ENCODE data around the gene CATSPERZ. TPM values are rescaled to one million over a fixed set of nuclear protein-coding genes. Genes with fewer than 3 reads are reported as not detected.
A peak's percentile ranks its signal among the peaks of the same experiment; 100 is the strongest.

Gene CATSPERZ
- total and polyA plus RNA-seq, 9 of the 15 experiments (the other 6 are each of a cell fraction or from before 2014, with no cell fraction given), result 0.86 to 8.5 (median 3.5) TPM

DNA sequence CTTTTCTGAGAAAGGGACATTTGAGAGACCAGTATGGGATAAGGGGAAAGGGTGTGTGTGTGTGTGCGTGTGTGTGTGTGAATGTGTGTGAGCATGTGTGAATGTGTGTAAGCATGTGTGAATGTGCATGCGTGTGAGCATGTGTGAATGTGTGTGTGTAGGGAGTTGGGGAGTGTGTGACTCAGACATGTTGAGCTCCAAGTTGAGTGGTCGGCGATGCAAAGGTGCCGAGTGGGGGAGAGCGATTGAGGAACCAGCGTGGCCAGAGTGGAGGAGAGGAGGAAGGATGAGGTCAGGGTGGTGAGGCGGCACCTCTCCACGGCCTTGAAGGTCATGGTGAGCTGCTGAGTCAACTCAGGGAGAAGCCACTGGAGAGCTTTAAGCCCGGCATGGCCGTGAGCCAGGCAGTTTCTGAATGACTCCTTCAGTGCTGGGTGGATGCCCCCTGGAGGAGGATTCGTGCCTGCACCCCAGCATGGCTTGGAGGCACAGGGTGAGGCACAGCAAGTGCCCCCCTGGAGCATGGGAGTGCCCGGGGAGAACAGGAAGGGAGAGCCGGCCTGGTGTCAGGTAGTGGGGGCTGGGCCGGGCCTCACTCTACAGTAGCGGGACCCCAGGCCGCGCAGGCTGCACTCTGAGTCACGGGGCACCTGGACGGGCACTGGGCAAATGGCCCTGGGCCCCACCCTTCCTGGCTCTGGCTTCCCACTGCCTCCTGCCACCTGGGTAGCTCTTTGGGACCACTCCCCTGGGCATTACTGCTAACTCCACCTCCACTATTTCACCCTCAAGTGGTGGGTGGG lies 31.6 kb downstream of the CATSPERZ start (continued):
- no peak for TF ChIP-seq ETS2 (tag; IDR thresholded peaks at IDR 0.05; ENCODE audit: borderline replicate concordance, poor library complexity, severe bottlenecking)
- TF ChIP-seq KAT8 (IDR thresholded peaks at IDR 0.05; ENCODE audit: low read depth), result no peak
- TF ChIP-seq PHB (CRISPR knock-in tag; IDR thresholded peaks at IDR 0.05), result no peak
- TF ChIP-seq IFI16 (CRISPR knock-in tag; IDR thresholded peaks at IDR 0.05), result no peak
- no peak for TF ChIP-seq ZNF436 (CRISPR knock-in tag; IDR thresholded peaks at IDR 0.05)
- peak; percentile 59; the same call in 1 of the 2 replicates for TF ChIP-seq ZBTB5 (IDR thresholded peaks at IDR 0.05)
- TF ChIP-seq MCM2 (IDR thresholded peaks at IDR 0.05; ENCODE audit: low read depth), result no peak
- peak; percentile 70 for TF ChIP-seq MYC (IDR thresholded peaks at IDR 0.05; ENCODE audit: low read depth, low read length)
- TF ChIP-seq MYC (CRISPR knock-in tag; IDR thresholded peaks at IDR 0.05; ENCODE audit: borderline replicate concordance, low read depth), result 0 out of 2 replicates have a peak, but pooled peaks have one; percentile 34
- no peak; the same call in 1 of the 2 replicates for TF ChIP-seq MEF2A (IDR thresholded peaks at IDR 0.05; ENCODE audit: control insufficient read depth, low read depth, low read length)
- TF ChIP-seq, protein P1, sequence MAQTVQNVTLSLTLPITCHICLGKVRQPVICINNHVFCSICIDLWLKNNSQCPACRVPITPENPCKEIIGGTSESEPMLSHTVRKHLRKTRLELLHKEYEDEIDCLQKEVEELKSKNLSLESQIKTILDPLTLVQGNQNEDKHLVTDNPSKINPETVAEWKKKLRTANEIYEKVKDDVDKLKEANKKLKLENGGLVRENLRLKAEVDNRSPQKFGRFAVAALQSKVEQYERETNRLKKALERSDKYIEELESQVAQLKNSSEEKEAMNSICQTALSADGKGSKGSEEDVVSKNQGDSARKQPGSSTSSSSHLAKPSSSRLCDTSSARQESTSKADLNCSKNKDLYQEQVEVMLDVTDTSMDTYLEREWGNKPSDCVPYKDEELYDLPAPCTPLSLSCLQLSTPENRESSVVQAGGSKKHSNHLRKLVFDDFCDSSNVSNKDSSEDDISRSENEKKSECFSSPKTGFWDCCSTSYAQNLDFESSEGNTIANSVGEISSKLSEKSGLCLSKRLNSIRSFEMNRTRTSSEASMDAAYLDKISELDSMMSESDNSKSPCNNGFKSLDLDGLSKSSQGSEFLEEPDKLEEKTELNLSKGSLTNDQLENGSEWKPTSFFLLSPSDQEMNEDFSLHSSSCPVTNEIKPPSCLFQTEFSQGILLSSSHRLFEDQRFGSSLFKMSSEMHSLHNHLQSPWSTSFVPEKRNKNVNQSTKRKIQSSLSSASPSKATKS (CRISPR knock-in tag; IDR thresholded peaks at IDR 0.05), result no peak
- TF ChIP-seq, protein P2, sequence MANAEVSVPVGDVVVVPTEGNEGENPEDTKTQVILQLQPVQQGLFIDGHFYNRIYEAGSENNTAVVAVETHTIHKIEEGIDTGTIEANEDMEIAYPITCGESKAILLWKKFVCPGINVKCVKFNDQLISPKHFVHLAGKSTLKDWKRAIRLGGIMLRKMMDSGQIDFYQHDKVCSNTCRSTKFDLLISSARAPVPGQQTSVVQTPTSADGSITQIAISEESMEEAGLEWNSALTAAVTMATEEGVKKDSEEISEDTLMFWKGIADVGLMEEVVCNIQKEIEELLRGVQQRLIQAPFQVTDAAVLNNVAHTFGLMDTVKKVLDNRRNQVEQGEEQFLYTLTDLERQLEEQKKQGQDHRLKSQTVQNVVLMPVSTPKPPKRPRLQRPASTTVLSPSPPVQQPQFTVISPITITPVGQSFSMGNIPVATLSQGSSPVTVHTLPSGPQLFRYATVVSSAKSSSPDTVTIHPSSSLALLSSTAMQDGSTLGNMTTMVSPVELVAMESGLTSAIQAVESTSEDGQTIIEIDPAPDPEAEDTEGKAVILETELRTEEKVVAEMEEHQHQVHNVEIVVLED (CRISPR knock-in tag; IDR thresholded peaks at IDR 0.05), result no peak
- TF ChIP-seq MAFF (IDR thresholded peaks at IDR 0.05; ENCODE audit: low read length), result 0 out of 2 replicates have a peak, but pooled peaks have one; percentile 15
- peak; percentile 95; the same call in 1 of the 2 replicates for TF ChIP-seq TRIM25 (IDR thresholded peaks at IDR 0.05; ENCODE audit: borderline replicate concordance)
- peak; percentile 59 for TF ChIP-seq POLR2G (IDR thresholded peaks at IDR 0.05; ENCODE audit: low read depth, low read length)
- TF ChIP-seq GABPB2 (CRISPR knock-in tag; conservative IDR thresholded peaks at IDR 0.05), result no peak
- 0 out of 2 replicates have a peak, but pooled peaks have one; percentile 19 for TF ChIP-seq TAF7 (tag; IDR thresholded peaks at IDR 0.05)
- TF ChIP-seq ELF2 (CRISPR knock-in tag; IDR thresholded peaks at IDR 0.05), result no peak
- TF ChIP-seq CEBPG (CRISPR knock-in tag; IDR thresholded peaks at IDR 0.05), result no peak
- TF ChIP-seq CEBPG (tag; conservative IDR thresholded peaks at IDR 0.05 in 1 of 2, IDR thresholded peaks at IDR 0.05 in 1 of 2), result no peak
- no peak for TF ChIP-seq HNRNPLL (IDR thresholded peaks at IDR 0.05; ENCODE audit: low read depth, low read length, poor library complexity, severe bottlenecking)
